ENCODE measurements around the gene FRMD8. TPM values are rescaled to one million over a fixed set of nuclear protein-coding genes. Genes with fewer than 3 reads are reported as not detected.
A peak's percentile ranks its signal among the peaks of the same experiment; 100 is the strongest.

Gene FRMD8
- total and polyA plus RNA-seq, 2 experiments from 2014 or later, result 25.4 to 106 TPM

DNA sequence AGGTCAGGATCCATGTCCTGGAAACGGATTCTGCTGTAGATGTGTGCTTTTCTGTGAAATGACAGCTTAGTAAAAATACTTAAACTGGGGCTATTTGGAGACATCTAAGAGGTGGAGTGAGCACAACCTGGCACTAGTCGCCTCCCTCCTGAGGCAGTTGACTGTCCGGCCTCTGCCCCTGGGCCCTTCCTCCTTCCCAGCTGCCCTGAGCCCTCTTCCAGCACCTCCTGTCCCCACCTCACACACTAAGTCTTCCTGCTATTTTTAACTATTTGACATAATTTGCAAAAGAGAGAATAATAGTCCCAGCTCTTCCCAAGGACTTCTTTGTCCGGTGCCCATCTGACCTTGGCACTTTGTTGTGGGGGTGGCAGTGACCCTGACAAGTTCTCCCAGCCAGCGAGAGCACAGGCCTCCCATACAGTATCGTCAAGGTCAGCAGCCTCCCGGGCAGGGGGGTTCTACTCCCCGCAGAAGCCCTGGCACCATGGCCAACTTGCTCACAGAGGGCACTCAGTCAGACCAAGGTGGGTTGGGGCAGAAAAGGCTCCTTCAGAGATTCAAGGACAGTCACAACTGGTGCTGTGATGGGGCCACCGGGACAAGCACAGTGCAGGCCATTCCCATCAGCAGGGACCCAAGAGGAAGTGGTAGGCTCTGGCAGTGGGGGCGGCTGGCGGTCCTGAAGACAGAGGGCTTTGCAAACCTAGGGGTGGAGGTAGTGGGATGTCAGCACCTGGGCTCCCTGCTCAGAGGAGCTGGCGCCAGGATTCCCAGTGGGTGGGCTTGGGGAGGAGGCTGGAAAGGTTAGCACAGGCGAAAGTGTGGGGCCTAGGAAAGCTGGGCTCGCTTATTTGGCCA lies 30.6 kb downstream of the FRMD8 start:
- H3K27me3 ChIP-seq (replicated peaks; ENCODE audit: insufficient read depth), result no peaks in the 10 kb centered on the region
- 0 out of 2 replicates have a peak, but pooled peaks cover 4% of the 10 kb centered on the region for H3K36me3 ChIP-seq (ENCODE audit: low read depth)
- TF ChIP-seq EZH2 (IDR thresholded peaks at IDR 0.05; ENCODE audit: insufficient read depth, poor library complexity, severe bottlenecking), result no peak
- no peak for TF ChIP-seq EZH2phosphoT487 (IDR thresholded peaks at IDR 0.05; ENCODE audit: insufficient read depth, low read depth)
- H3K4me2 ChIP-seq (ENCODE audit: unreplicated experiment), result peak overlapping the region; percentile 72
- H3K9ac ChIP-seq, result peak overlapping the region; percentile 100
- H3K79me2 ChIP-seq (ENCODE audit: insufficient read depth), result peaks cover 82% of the 10 kb centered on the region
- H2AFZ ChIP-seq, result no peak overlapping the region
- H3K4me1 ChIP-seq (ENCODE audit: insufficient read depth), result peaks cover 52% of the 10 kb centered on the region
- H3K9me3 ChIP-seq (ENCODE audit: low read depth), result no peaks in the 10 kb centered on the region
- H3K27ac ChIP-seq, result peak overlapping the region; percentile 100
- peak; percentile 52 for DNase-seq
- WGBS, 2 experiments (ENCODE audit: low coverage in 1 of 2, low lambda C conversion rate in 2 of 2, missing lambda C conversion rate in 2 of 2), result 33 to 34% methylated on average over 14 of the region's 14 CpGs
- no peaks in the 10 kb centered on the region for H4K20me1 ChIP-seq (ENCODE audit: insufficient read depth)
- H3F3A ChIP-seq (ENCODE audit: insufficient read depth), result peaks cover 54% of the 10 kb centered on the region
- H3K9me2 ChIP-seq (ENCODE audit: insufficient read depth), result no peaks in the 10 kb centered on the region
- H3K4me3 ChIP-seq, result peak overlapping the region; percentile 64
- in situ Hi-C loops (cut with MboI), result no loop called here

DNA sequence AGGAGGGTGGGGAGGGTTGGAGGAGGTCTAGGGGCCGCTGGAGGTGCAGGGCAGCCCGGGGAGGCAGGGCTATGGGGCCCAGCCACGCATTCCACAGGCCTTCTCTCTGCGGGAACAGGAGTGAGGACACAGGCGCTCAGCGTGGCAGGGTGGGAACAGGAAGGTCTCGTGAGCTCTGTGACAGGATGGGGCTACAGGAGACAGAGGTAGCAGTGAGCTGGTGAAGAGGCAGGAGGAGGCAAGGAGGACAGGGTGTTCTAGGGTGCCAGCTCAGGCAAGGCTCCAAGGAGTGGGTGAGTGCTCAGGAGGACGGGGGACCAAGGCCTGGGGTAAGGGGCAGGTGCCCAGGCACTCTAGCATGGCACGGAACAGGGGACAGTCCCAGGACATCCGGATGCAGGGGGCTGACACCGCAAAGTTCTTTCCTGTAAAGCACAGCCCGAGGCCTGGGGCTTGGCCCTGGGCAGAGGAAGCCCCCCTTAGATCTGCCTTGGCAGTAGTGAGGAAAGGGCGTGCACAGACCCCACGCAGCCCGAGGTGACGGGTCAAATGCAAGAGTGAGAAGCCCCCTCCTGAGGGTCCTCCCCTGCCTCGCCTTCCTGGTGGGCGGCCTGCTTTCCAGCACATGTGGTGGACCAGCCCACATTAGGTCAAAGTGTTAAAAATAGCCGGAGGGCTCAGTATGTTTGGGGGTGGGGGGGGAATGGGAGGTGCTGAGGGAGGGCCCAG lies 31.4 kb downstream of the FRMD8 start:
- DNase-seq, result peak; percentile 69
- H3K36me3 ChIP-seq (ENCODE audit: low read depth), result peaks cover under 1% of the 10 kb centered on the region; the same call in 1 of the 2 replicates
- H2AFZ ChIP-seq, result no peak overlapping the region
- H3K27ac ChIP-seq, result peak overlapping the region; percentile 100
- peak overlapping the region; percentile 72 for H3K4me2 ChIP-seq (ENCODE audit: unreplicated experiment)
- no peaks in the 10 kb centered on the region for H4K20me1 ChIP-seq (ENCODE audit: insufficient read depth)
- in situ Hi-C loops (cut with MboI), result no loop called here
- H3F3A ChIP-seq (ENCODE audit: insufficient read depth), result peaks cover 56% of the 10 kb centered on the region
- H3K4me3 ChIP-seq, result peak overlapping the region; percentile 65; the same call in 1 of the 2 replicates
- H3K27me3 ChIP-seq (replicated peaks; ENCODE audit: insufficient read depth), result no peaks in the 10 kb centered on the region
- WGBS, 2 experiments (ENCODE audit: low coverage in 1 of 2, low lambda C conversion rate in 2 of 2, missing lambda C conversion rate in 2 of 2), result 24% methylated on average over 16 to 19 of the region's 19 CpGs
- H3K9me3 ChIP-seq (ENCODE audit: low read depth), result no peaks in the 10 kb centered on the region
- TF ChIP-seq EZH2 (IDR thresholded peaks at IDR 0.05; ENCODE audit: insufficient read depth, poor library complexity, severe bottlenecking) (no peak), EZH2phosphoT487 (IDR thresholded peaks at IDR 0.05; ENCODE audit: insufficient read depth, low read depth) (no peak)
- no peaks in the 10 kb centered on the region for H3K9me2 ChIP-seq (ENCODE audit: insufficient read depth)
- peak overlapping the region; percentile 100 for H3K9ac ChIP-seq
- peaks cover 52% of the 10 kb centered on the region for H3K4me1 ChIP-seq (ENCODE audit: insufficient read depth)
- peaks cover 82% of the 10 kb centered on the region for H3K79me2 ChIP-seq (ENCODE audit: insufficient read depth)

DNA sequence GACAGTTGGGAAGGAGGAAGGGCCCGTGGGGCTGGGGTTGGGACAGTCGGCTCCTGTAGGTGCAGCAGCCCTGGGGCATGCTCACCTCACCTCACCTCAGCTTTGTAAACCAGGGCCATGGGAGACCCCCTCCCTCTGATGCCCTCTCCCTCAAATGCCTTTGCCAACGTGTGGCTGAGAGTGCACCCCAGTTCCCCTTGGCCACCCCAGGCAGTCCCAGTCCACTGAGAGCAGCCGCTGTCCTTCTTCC lies 31.9 kb downstream of the FRMD8 start:
- peak overlapping the region; percentile 100 for H3K27ac ChIP-seq
- H3K4me1 ChIP-seq (ENCODE audit: insufficient read depth), result peaks cover 52% of the 10 kb centered on the region
- TF ChIP-seq EZH2phosphoT487 (IDR thresholded peaks at IDR 0.05; ENCODE audit: insufficient read depth, low read depth), result no peak
- TF ChIP-seq EZH2 (IDR thresholded peaks at IDR 0.05; ENCODE audit: insufficient read depth, poor library complexity, severe bottlenecking), result no peak
- peaks cover 58% of the 10 kb centered on the region for H3F3A ChIP-seq (ENCODE audit: insufficient read depth)
- H3K4me3 ChIP-seq, result peak overlapping the region; percentile 65
- no peaks in the 10 kb centered on the region for H3K9me3 ChIP-seq (ENCODE audit: low read depth)
- no peaks in the 10 kb centered on the region for H3K9me2 ChIP-seq (ENCODE audit: insufficient read depth)
- WGBS, 2 experiments (ENCODE audit: low coverage in 1 of 2, low lambda C conversion rate in 2 of 2, missing lambda C conversion rate in 2 of 2), result 0% methylated on average over 3 to 4 of the region's 4 CpGs
- in situ Hi-C loops (cut with MboI), result no loop called here
- H4K20me1 ChIP-seq (ENCODE audit: insufficient read depth), result no peaks in the 10 kb centered on the region; the same call in 1 of the 2 replicates
- H3K9ac ChIP-seq, result peak overlapping the region; percentile 100
- H3K36me3 ChIP-seq (ENCODE audit: low read depth), result peaks cover 6% of the 10 kb centered on the region; the same call in 1 of the 2 replicates
- H3K79me2 ChIP-seq (ENCODE audit: insufficient read depth), result peaks cover 82% of the 10 kb centered on the region
- H3K27me3 ChIP-seq (replicated peaks; ENCODE audit: insufficient read depth), result no peaks in the 10 kb centered on the region
- H3K4me2 ChIP-seq (ENCODE audit: unreplicated experiment), result peak overlapping the region; percentile 85
- H2AFZ ChIP-seq, result no peak overlapping the region
- no peak for DNase-seq

DNA sequence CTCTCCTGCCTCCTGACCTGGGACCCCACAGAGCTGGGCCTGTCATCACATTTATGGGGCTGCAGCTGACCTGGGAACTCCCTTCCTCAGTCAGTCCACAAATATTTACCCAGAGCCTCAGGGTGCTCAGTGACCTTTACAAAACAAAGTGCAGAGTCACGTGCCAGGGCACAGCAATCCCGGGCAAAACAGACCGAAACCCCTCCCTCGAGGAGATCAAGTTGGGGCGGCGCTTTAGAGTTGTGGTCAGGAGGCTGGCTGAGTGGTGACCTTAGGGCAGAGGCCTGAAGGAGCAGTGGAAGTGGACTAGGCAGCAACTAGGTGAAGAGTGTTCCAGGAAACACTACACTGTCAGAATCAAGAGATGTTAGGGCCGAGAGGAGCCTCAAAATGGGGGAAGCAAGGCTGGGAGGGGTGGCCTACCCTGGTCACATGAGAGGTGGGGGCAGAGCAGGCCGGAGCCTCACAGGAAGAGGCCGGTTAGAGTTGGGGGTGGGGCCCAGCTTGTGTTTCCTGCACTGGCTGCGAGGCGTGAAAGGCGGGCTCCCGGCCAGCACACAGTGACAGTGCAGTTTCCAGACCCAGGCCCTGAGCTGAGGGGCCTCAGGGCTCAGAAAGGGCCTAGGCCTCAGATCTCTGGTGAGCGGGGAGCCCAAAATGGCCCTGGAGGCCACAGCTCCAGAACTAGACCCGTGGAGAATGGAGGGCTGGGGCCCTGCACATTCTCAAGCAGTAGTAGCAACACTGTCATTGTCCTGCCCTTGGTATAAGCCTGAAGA lies 32.4 kb downstream of the FRMD8 start:
- peak overlapping the region; percentile 100 for H3K27ac ChIP-seq
- H3K4me2 ChIP-seq (ENCODE audit: unreplicated experiment), result peak overlapping the region; percentile 85
- H3K4me1 ChIP-seq (ENCODE audit: insufficient read depth), result peaks cover 52% of the 10 kb centered on the region
- peak; percentile 97 for DNase-seq
- H3K9me2 ChIP-seq (ENCODE audit: insufficient read depth), result no peaks in the 10 kb centered on the region
- H2AFZ ChIP-seq, result no peak overlapping the region
- H3K36me3 ChIP-seq (ENCODE audit: low read depth), result peaks cover 11% of the 10 kb centered on the region
- peak overlapping the region; percentile 100 for H3K9ac ChIP-seq
- H4K20me1 ChIP-seq (ENCODE audit: insufficient read depth), result peaks cover 5% of the 10 kb centered on the region; the same call in 1 of the 2 replicates
- 2% methylated on average over 15 of the region's 15 CpGs for WGBS, 2 experiments (ENCODE audit: low coverage in 1 of 2, low lambda C conversion rate in 2 of 2, missing lambda C conversion rate in 2 of 2)
- H3K9me3 ChIP-seq (ENCODE audit: low read depth), result no peaks in the 10 kb centered on the region
- peaks cover 82% of the 10 kb centered on the region for H3K79me2 ChIP-seq (ENCODE audit: insufficient read depth)
- peaks cover 58% of the 10 kb centered on the region for H3F3A ChIP-seq (ENCODE audit: insufficient read depth)
- in situ Hi-C loops (cut with MboI), result no loop called here
- TF ChIP-seq EZH2phosphoT487 (IDR thresholded peaks at IDR 0.05; ENCODE audit: insufficient read depth, low read depth) (no peak), EZH2 (IDR thresholded peaks at IDR 0.05; ENCODE audit: insufficient read depth, poor library complexity, severe bottlenecking) (no peak)
- no peaks in the 10 kb centered on the region for H3K27me3 ChIP-seq (replicated peaks; ENCODE audit: insufficient read depth)
- peak overlapping the region; percentile 65 for H3K4me3 ChIP-seq
